Right lobe of liver (tissue), 4 donors: ENCODE data around the gene ANAPC2.

Experiments
- POLR2A ChIP-seq: fragments of 450-650 bp; IDR thresholded peaks from one replicate; pipeline ENCODE4 v1.6.1; 2017; ENCODE audit warnings: antibody characterized with exemption, mild to moderate bottlenecking
- TF ChIP-seq, protein P1 (sequence below), 4 donors: fragments of 200-600 bp in 3 of 4; fragments of 450-650 bp in 1 of 4; IDR thresholded peaks; one replicate each; pipeline versions ENCODE4 v1.5.1 to v1.8.0; 2016 to 2022; ENCODE audit warnings: antibody characterized with exemption in 4 of 4, mild to moderate bottlenecking in 2 of 4
- donor health status: DM: no; HTN: no; CAD: no.
- donor health status: DM: no; HTN: no; CAD: no.
- donor health status: DM: no; HTN: yes; CAD: no.

DNA sequence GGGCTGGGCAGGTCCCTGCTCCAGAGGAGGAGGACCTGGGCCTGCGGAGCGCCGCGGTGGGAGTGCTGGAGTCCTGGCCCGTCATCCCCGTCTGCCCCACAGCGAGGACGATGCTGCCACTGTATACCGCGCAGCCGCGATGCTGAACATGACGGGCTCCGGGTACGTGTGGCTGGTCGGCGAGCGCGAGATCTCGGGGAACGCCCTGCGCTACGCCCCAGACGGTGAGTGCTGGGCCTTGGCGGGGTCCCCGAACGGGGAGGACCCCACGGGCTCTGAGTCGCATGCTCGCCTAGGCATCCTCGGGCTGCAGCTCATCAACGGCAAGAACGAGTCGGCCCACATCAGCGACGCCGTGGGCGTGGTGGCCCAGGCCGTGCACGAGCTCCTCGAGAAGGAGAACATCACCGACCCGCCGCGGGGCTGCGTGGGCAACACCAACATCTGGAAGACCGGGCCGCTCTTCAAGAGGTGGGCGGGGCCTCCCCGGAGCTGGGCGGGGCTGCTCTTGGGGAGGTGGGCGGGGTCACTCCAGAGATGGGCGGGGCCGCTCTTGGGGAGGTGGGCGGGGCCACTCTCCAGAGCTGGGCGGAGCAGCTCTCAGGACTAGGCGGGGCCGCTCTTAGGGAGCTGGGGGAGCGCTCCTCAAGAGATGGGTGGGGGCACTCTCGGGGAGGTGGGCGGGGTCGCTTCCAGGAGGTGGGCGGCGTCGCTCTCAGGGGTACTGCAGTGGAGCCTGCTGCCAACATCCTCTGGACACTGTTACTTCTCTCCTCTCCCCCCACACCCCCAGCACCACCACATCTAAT, 31.6 kb downstream of the ANAPC2 start:
- TF ChIP-seq, protein P1, sequence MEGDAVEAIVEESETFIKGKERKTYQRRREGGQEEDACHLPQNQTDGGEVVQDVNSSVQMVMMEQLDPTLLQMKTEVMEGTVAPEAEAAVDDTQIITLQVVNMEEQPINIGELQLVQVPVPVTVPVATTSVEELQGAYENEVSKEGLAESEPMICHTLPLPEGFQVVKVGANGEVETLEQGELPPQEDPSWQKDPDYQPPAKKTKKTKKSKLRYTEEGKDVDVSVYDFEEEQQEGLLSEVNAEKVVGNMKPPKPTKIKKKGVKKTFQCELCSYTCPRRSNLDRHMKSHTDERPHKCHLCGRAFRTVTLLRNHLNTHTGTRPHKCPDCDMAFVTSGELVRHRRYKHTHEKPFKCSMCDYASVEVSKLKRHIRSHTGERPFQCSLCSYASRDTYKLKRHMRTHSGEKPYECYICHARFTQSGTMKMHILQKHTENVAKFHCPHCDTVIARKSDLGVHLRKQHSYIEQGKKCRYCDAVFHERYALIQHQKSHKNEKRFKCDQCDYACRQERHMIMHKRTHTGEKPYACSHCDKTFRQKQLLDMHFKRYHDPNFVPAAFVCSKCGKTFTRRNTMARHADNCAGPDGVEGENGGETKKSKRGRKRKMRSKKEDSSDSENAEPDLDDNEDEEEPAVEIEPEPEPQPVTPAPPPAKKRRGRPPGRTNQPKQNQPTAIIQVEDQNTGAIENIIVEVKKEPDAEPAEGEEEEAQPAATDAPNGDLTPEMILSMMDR (IDR thresholded peaks at IDR 0.05): no peak
- TF ChIP-seq POLR2A: no peak
